Measurements from ENCODE around the gene RNF13.
"Not testable (repeated sequence)": the region's sequence is repeated elsewhere in the genome, so short reads cannot be mapped to it uniquely, and the experiment has no call there.

Gene RNF13

DNA sequence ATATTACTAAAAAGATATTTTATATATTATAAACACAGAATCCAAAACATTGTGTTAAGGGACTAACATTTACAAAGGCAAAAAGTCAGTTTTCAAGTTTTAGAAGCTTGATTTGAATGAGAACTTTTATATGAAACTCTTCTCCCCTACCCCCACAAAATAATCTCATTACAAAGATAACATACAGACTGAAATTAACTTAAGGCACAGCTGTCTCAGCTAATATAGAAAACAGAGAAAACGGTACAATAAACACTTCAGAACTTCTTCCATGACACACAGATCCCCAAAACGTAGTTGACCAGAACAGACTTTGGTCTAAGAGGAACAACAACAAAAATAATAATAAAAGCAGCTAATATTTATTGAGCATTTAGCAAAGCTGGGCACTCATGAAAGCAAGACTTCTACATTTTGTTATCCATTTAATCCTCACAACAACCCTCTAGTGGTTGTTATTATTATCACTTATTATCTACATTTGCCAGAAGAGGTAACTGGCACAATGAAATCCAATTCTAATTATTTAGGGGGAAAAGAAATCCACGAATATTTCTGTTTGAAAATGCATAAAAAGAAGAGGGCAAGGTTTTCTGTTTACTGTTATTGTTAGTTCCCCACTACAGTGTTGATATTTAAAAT, 89.6 kb downstream of the RNF13 start:
- FAIRE-seq: no peak

DNA sequence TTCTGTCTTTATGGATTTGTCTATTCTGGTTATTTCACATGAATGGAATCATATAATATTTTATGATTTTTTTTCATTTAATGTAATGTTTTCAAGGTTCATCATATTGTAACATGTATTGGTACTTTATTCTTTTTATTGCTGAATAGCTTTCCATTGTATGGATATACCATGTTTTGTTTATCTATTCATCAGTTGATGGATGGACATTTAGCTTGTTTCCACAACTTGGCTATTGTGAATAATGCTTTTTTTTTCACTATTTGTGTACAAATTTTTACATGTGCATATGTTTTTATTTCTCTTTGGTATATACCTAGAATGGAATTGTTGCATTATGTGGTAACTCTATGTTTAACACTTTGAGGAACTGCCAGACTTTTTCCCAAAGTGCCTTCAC, 93.0 kb downstream of the RNF13 start:
- no peak for FAIRE-seq

DNA sequence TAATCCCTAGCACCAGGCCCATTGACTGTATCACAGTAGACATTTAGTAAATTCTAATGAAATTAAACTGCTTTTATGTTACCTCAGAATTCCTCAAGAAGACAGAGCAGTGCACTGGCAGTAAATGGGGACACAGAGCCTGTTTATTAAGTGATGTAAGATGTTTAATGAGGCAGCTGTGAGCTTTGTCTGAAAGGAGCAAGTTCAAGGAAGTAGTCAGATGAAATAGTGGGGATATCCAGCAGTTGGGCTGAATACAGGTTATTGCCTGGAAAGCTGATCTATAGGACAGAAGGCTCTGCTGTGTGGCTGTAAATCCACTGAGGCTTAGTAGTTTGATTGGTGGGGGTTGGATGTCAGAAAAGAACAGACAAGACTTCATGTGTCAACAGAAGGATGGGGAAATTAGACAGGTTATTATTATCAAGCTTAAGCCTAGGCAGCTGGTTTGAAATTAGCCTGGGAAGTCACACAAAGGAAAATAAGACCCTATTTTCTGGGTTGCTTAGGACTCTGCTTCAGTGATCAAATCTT, 95.5 kb downstream of the RNF13 start:
- FAIRE-seq: no peak

DNA sequence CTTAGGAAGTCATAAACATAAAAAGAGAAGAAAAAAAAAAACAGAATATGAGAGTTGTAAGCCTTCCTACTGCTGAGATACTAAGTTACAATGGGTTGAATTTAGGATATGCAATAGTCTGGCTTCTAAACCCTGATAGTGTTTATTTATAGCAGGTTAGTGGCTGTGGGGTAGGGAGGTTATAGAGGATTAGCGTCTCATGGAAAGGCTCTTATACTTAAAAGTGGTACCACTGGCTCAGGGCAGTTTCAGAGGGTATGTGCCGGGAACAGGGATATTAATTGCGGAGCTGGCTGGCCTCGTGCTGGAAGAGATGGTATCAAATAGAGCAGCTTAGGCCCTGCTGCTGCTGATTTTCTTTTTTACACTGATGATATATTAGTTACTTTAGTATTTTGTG, 96.9 kb downstream of the RNF13 start:
- FAIRE-seq: no peak

DNA sequence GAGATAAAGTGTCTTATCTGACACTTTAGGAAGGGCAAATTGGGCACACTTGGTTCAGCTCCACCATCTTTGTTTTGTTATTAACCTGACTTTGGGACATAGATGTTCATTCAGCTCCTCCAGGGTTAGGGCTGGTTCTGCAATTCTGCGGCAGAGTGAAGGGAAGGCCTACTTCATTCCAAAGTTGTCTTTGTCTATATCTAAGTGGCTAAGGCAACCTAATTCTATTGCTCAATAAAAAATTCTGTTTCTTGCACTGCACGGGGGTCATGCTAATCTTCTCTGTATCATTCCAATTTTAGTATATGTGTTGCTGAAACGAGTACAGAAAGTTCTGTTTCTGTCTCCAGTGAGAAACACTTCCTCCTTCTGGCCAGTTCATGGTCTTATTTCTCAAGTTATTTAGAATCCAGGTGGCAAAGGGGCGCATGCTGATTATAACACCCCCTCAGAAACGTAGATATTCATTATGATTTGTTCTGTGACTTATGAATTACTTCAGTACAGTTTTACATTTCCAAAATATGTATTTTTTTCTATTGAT, 104.2 kb downstream of the RNF13 start:
- no peak for FAIRE-seq

DNA sequence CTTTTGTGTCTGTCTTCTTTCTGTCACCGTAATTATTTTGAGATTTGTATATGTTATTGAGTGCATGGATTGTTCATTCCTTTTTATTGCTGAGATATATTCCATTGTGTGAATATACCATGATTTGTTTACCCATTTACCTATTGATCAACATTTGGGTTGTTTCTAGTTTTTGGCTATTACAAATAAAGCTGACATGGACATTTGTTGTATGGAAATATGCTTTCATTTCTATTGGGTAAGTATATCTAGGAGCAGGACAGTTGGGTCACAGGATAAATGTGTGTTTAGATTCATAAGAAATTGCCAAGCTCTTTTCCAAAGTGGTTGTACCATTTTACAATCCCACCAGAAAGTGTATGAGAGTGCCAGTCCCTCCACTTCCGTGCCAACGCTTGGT, 106.5 kb downstream of the RNF13 start:
- FAIRE-seq: no peak

DNA sequence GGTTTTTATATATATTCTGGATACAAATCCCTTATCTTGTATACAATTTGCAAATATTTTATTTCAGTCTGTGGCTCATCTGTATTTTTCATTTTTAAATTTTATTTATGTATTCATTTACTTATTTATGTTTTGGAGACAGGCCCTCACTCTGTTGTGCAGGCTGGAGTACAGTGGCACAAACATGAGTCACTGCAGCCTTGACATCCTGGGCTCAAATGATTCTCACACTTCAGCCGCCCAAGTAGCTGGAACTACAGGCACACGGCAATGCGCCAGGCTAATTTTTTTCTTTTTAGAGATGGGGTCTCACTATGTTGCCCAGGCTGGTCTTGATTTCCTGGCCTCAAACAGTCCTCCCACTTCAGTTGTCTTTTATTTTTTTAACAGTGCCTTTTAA, 107.1 kb downstream of the RNF13 start:
- no peak for FAIRE-seq

DNA sequence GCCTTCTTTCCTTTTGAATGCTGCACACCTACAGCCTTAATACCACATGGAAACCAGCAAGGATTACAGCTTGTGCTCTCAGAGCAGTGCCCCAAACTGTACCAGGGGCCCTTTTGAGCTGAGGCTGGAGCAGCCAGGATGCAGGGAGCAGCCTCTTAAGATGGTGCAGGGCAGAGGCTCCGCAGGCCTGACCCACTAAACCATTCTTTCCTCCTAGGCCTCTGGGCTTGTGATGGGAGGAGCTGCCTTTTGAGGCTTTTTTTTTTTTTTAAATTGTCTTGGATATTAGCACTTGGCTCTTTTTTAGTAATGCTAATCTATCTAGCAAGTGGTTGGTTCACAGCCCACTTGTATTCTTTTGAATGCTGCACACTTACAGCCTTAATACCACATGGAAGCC, 120.0 kb downstream of the RNF13 start:
- FAIRE-seq: no peak

DNA sequence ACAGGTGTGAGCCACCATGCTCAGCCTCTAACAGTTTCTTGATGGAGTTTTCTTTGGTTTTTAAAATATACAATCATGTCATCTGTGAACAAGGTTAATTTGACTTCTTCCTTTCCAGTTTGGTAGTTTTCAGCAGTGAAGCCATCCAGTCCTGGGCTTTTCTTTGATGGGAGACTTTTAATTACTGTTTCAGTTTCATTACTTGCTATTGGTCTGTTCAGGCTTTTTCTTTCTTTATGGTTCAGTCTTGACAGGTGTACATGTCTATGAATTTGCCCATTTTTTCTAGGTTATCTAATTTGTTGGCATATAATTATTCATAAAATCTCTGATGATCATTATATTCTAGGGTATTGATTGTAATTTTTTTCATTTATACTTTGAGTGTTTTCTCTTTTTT, 120.8 kb downstream of the RNF13 start:
- FAIRE-seq: no peak

DNA sequence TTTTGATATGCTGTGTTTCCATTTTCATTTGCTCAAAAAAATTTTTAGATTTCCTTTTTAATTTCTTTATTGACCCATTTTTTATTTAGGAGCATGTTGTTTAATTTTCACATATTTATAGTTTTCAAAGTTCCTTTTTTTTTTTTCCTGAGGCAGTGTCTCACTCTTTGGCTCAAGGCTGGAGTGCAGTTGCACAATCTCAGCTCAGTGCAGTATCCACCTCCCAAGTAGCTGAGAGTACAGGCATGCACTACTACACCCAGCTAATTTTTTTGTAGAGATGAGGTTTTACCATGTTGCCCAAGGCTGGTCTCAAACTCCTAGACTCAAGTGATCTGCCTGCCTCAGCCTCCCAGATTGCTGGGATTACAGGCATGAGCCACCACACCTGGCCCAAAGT, 121.5 kb downstream of the RNF13 start:
- FAIRE-seq: no peak

DNA sequence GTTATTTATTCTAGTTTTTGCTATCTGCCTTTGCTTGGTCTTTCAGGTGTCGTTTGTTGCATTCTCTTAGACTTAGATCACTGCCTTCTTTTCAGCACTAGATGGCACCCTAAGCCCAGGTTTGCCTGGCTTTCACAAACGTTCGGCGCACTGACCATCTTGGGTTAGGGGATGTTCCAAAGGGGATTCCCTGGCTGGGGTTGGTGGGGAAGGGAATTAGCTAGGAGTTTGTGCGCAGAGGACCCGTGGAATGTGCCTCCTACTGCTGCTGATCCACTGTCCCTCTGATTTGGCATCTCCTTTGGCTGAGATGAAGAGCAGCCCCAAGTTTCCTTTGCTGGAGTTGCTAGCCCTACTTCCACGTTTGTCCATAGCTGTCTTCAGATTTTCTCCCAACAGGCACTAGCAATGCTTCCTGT, 123.8 kb downstream of the RNF13 start:
- FAIRE-seq: no peak

DNA sequence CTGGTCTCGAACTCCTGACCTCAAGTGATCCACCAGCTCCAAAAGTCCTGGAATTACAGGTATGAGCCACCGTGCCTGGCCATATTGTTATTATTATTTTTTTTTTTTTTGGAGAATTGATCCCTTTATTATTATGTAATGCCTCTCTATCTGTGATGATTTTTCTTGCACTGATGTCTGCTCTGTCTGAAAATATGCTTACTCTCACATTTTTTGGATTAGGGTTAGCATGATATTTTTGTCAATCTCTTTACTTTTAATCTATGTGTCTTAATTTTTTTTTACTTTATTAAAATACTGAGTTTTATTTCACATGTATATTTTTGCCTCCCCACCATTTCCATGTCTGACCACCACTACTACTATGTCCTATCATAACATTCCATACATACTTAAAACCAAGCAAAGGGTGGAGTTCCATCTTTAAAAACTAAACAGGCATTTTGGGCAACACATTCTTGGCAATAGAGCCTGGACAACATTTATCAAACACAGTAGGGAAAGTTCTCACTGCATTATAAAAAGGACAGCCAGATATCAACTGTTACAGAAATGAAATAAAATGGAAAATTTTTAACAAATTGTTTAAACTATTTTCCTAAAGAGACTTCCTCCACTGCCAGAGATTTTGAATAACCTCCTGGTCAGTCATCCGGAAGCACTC, 125.5 kb downstream of the RNF13 start:
- not testable (repeated sequence) for FAIRE-seq

DNA sequence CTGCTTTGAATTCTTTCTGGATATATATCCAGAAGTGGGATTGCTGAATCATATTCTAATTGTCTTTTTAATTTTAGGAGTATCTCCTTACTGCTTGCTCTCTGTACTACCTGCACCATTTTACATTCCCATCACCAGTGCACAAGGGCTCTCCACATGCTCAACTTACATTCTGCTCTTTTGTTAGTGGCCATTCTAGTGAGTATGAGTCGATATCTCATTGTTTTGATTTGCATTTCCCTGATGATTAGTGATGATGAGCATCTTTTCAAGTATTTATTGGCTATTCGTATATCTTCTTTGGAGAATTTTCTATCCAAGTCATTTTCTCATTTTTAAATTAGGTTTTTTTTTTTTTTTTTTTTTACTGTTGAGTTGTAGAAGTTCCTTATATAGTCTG, 128.2 kb downstream of the RNF13 start:
- FAIRE-seq: no peak

DNA sequence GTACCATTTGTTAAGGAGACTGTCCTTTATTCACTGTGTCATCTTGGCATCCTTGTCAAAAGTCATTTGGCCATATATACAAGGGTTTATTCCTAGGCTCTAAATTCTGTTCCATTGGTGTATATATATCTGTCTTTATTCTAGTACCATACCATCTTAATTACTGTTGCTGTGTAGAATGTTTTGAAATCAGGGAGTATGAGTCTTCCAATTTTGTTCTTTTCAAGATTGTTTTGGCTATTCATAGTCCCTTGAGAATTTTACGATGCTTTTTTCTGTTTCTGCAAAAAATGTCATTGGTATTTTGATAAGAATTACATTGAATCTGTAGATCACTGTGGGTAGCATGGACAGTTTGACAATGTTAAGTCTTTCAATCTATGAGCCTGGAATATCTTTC, 128.9 kb downstream of the RNF13 start:
- no peak for FAIRE-seq

DNA sequence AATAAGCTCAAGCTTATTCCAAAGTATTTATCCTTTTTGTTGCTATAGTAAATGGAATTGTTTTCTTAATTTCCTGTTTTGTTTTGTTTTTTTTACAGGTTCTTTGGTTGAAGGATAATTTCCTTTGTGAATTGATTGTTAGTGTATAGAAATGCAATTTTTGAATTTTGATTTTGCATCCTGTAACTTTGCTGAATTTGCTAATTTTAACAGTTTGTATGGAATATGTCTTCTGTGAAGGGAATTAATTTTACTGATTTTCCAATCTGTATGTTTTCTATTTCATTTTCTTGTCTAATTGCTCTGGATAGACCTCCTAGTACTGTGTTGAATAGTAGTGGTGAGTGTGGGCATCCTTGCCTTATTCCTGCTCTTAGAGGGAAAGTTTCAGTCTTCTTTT, 129.4 kb downstream of the RNF13 start:
- FAIRE-seq: no peak

DNA sequence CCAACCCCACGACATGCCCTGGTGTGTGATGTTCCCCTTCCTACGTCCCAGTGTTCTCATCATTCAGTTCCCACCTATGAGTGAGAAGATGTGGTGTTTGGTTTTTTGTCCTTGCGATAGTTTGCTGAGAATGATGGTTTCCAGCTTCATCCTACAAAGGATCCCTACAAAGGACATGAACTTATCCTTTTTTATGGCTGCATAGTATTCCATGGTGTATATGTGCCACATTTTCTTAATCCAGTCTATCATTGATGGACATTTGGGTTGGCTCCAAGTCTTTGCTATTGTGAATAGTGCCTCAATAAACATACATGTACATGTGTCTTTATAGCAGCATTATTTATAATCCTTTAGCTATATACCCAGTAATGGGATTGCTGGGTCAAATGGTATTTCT, 131.0 kb downstream of the RNF13 start:
- not testable (repeated sequence) for FAIRE-seq

DNA sequence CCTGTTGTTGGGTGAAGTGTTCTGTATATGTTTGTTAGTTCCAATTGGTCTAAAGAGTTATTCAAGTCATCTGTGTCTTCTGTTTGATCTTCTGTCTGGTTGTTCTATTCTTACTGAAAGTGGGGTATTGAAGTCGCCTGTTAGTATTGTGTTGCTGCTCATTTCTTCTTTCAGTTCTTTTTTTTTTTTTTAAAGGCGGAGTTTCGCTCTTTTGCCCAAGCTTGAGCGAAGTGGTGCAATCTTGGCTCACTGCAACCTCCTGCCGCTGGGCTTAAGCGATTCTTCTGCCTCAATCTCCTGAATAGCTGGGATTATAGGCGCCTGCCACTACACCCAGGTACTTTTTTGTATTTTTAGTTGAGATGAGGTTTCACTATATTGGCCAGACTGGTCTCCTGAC, 134.2 kb downstream of the RNF13 start:
- FAIRE-seq: no peak

DNA sequence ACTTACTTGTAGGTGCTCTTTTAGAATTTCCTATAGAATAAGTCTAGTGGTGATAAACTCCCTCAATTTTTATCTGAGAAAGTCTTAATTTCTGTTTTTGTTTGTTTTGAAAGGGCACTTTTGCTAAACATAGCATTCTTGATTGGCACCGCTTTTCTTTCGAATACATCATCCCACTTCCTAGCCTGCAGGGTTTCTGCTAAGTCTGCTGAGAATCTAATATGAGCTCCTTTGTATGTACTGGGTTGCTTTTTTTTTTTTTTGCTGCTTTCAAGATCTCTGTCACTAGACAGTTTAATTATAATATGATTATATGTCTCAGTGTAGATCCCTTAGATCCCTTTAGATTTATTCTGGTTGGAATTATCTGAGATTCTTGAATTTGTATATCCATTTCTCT, 136.2 kb downstream of the RNF13 start:
- no peak for FAIRE-seq

DNA sequence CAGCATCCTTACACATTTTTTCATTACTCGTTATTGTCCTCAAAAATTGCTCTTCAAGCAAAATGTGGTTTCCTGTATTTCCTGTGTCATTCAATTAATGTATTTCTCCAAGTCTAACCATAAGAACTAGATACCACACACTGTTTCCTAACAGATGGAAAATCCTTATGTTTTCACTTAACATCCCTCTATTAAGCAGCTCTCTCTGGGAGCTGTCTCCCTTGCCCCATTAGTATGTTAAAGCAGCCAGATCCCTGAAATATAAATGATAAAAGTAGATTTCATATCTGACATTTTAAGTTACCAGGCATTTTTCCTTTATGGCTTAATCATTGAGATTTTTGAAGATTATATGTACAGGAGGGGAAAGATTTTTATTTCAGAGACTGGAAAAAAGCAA, 141.8 kb downstream of the RNF13 start:
- no peak for FAIRE-seq

DNA sequence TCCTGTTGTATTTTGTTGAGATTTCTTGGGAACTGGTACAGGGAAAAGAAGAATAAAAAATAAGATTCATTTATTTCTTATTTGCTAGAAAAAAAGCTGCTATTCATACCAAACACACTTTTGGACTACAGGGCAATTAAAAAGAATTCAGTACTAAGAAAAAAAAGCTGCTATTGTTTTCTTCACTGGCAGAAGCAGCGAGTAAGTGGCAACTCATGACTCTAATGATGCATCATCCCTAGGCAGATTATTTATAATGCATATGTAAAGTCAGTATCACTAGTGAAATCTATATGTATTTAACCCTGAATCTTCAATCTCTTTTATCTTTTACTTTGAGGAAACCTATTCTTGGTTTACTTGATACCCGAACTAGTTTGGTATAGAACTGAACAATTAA, 142.4 kb downstream of the RNF13 start:
- FAIRE-seq: no peak

DNA sequence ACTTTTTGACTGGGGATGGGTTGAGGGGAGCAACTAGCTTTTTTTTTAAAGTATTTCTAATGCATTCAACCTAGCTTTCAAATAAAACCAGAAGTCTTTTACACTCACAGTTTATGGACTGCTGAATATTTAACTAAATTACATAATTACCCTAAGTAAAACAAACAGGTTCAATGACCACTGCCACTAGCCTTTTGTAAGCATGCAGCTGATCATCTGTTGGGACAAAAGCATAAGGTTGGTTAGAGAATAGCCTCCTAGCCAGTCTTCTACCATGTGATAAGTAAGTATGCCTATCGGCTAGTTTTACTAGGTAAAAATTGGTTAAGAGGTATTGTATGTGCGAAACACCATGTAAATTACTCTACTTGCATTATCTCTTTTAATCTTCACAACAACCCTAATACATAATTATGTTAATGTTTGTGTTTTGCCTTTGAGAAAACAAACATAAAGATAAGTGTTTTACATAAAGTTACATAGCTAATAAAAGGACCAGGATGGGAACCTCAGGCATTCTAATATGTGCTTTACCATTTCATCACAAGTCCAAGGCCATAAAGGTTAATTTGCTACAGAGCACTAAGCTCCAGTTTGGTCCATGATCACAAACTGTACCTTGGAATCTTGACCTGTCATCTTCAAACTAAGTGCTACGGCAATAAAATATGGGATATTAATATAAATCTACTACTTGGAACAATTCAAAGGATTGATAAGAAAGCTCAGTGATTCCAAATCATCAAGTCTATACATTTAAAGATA, 144.5 kb downstream of the RNF13 start:
- no peak for FAIRE-seq

DNA sequence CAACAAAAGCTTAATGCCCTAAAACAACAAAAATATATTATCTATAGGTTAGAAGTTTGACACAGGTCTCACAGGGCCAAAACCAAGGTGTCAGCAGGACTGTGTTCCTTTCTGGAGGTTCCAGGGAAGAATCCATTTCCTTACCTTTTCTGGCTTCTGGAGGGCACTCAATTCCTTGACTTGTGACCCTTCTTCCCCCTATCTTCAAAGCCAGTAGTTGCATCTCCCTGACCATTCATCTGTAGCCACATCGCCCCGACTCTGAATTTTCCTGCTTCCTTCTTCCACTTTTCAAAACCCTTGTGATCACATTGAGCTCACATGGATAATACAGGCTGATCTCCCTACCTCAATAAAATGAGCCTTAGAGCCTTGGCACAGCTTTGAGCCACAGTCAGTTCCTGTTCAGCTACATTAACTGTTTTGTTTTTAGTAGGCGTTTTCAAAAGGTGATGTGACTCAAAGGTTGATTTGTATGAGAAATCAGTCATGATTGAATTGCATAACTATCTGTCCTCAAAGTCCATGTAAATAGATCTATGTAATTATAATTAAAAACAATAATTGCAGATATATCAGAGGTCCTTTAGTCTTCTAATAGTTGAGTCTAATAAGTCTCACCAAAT, 145.3 kb downstream of the RNF13 start:
- no peak for FAIRE-seq

DNA sequence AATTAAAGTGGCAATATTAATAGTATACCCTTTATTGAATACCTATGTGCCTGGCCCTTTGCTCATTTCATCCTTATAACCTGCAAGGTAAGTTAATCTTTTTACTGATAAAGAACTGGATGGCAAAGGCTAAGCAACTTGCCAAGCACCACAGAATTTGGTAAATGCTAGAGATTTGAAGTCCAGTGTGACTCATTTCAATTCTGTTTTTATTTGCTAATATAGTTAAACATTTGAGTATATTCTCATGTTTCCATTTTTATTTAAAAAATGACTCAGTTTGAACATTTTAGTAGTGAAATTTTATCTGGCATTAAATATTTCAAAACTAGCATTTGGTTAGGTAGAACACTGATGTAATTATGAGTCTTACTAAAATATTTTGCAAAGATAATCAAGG, 146.4 kb downstream of the RNF13 start:
- no peak for FAIRE-seq

Measured in endometrium (tissue), 2 donors.